Esophagus muscularis mucosa (tissue), 3 donors: Measurements from ENCODE around the gene CLASRP.

Source experiments
- POLR2AphosphoS5 ChIP-seq, 2 donors: sonication (generic); formaldehyde crosslinking; IDR thresholded peaks; one replicate each; pipeline ENCODE4 v1.6.1; 2017; ENCODE audit warnings: antibody characterized with exemption in 2 of 2
- TF ChIP-seq, protein P1 (sequence below), 3 experiments: fragments of 200-600 bp in 2 of 3; fragments of 450-650 bp in 1 of 3; sonication (generic) in 2 of 3; IDR thresholded peaks; one replicate each; pipeline ENCODE4 v1.5.1; 2017 to 2019; ENCODE audit warnings: antibody characterized with exemption in 3 of 3, mild to moderate bottlenecking in 2 of 3, moderate library complexity in 1 of 3

DNA sequence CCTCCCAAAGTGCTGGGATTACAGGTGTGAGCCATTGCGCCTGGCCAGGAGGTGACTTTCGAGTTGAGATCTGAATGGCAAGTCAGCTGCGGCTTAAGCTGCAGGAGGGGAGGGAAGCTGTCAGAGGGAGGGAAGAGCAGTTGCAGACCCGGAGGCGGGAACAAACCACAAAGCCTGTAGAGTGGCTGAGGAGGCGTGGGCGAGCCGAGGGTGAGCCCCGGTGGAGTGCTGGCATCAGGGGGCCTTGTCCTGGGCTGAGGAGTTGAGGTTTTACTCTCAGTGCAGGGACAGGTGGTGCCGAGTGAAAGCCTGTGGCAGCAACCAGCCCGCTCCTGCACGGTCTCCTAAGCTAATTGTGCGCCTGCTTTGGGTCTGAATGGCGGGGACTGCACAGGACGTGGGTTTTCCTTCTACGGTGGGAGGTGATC, 78.3 kb downstream of the CLASRP start:
- TF ChIP-seq, protein P1, sequence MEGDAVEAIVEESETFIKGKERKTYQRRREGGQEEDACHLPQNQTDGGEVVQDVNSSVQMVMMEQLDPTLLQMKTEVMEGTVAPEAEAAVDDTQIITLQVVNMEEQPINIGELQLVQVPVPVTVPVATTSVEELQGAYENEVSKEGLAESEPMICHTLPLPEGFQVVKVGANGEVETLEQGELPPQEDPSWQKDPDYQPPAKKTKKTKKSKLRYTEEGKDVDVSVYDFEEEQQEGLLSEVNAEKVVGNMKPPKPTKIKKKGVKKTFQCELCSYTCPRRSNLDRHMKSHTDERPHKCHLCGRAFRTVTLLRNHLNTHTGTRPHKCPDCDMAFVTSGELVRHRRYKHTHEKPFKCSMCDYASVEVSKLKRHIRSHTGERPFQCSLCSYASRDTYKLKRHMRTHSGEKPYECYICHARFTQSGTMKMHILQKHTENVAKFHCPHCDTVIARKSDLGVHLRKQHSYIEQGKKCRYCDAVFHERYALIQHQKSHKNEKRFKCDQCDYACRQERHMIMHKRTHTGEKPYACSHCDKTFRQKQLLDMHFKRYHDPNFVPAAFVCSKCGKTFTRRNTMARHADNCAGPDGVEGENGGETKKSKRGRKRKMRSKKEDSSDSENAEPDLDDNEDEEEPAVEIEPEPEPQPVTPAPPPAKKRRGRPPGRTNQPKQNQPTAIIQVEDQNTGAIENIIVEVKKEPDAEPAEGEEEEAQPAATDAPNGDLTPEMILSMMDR (IDR thresholded peaks at IDR 0.05) = no peak
- TF ChIP-seq POLR2AphosphoS5 (IDR thresholded peaks at IDR 0.05) = no peak
